Measurements from ENCODE around the gene CUX1.
A peak's percentile ranks its signal among the peaks of the same experiment; 100 is the strongest.

Gene CUX1

GRCh38 chr7:101999393-101999792, 182.0 kb downstream of the CUX1 start:
- TF ChIP-seq CTCF (IDR thresholded peaks at IDR 0.05; ENCODE audit: control insufficient read depth, extremely low read depth, insufficient read depth), result no peak
- H3K4me3 ChIP-seq (ENCODE audit: low read depth, low read length), result no peak overlapping the region
- no peak for DNase-seq (ENCODE audit: low read depth)

GRCh38 chr7:102000123-102000522, 182.7 kb downstream of the CUX1 start:
- no peak overlapping the region for H3K4me3 ChIP-seq (ENCODE audit: low read depth, low read length)
- no peak for TF ChIP-seq CTCF (IDR thresholded peaks at IDR 0.05; ENCODE audit: control insufficient read depth, extremely low read depth, insufficient read depth)
- no peak for DNase-seq (ENCODE audit: low read depth)

GRCh38 chr7:102004229-102004628, 186.8 kb downstream of the CUX1 start:
- H3K4me3 ChIP-seq (ENCODE audit: low read depth, low read length), result no peak overlapping the region
- DNase-seq (ENCODE audit: low read depth), result no peak
- no peak for TF ChIP-seq CTCF (IDR thresholded peaks at IDR 0.05; ENCODE audit: control insufficient read depth, extremely low read depth, insufficient read depth)

GRCh38 chr7:102004848-102005247, 187.4 kb downstream of the CUX1 start:
- no peak for TF ChIP-seq CTCF (IDR thresholded peaks at IDR 0.05; ENCODE audit: control insufficient read depth, extremely low read depth, insufficient read depth)
- DNase-seq (ENCODE audit: low read depth), result no peak
- H3K4me3 ChIP-seq (ENCODE audit: low read depth, low read length), result no peak overlapping the region

- no peak for TF ChIP-seq CTCF (IDR thresholded peaks at IDR 0.05; ENCODE audit: control insufficient read depth, extremely low read depth, insufficient read depth)
- no peak for DNase-seq (ENCODE audit: low read depth)
- H3K4me3 ChIP-seq (ENCODE audit: low read depth, low read length), result no peak overlapping the region
These were observed 188.6 kb downstream of the CUX1 start for GRCh38 chr7:102005933-102006480.

GRCh38 chr7:102006695-102007094, 189.3 kb downstream of the CUX1 start:
- TF ChIP-seq CTCF (IDR thresholded peaks at IDR 0.05; ENCODE audit: control insufficient read depth, extremely low read depth, insufficient read depth), result no peak
- no peak overlapping the region for H3K4me3 ChIP-seq (ENCODE audit: low read depth, low read length)
- no peak for DNase-seq (ENCODE audit: low read depth)

GRCh38 chr7:102008535-102009262, 191.3 kb downstream of the CUX1 start:
- H3K4me3 ChIP-seq (ENCODE audit: low read depth, low read length), result no peak overlapping the region
- TF ChIP-seq CTCF (IDR thresholded peaks at IDR 0.05; ENCODE audit: control insufficient read depth, extremely low read depth, insufficient read depth), result no peak
- DNase-seq (ENCODE audit: low read depth), result peak; percentile 35
